H1 (cell line): ENCODE data around the gene PNPLA1. TPM values are rescaled to one million over a fixed set of nuclear protein-coding genes. Genes with fewer than 3 reads are reported as not detected.

Experiments used
- CTCF ChIA-PET: fragments of 300-600 bp; sonication (Branson Sonifier 250); formaldehyde crosslinking; loops from one replicate; lab custom pipeline; 2021; ENCODE audit not compliant: partially characterized antibody; lab: Charles Lee
- POLR2A ChIA-PET: fragments of 300-600 bp; sonication (Branson Sonifier 250); formaldehyde crosslinking; loops from one replicate; lab custom pipeline; 2021; ENCODE audit warnings: inconsistent platforms; ENCODE audit not compliant: partially characterized antibody; lab: Charles Lee
- DNase-seq, 2 experiments: peaks; one replicate each; pipeline versions ENCODE4 v3.0.0 to v3.0.0-alpha.2; 2010 to 2022; ENCODE audit warnings: low spot score in 2 of 2, low read depth in 1 of 2, mixed read lengths in 1 of 2
- FAIRE-seq: peaks from 2 replicates; lab custom pipeline; 2011; peaks lifted over from hg19 to GRCh38; lab: Jason Lieb, UNC
- H2AFZ ChIP-seq: 2 replicates; pipeline ENCODE4 v1.8.1; 2012; ENCODE audit warnings: low read length, inconsistent platforms
- H2AK5ac ChIP-seq: 2 replicates; pipeline ENCODE4 v1.6.1; 2013; ENCODE audit warnings: low read depth, low read length
- H2BK120ac ChIP-seq: replicated peaks from 2 replicates; pipeline ENCODE3; 2013; ENCODE audit warnings: low read depth, low read length, inconsistent platforms
- H2BK12ac ChIP-seq: 2 replicates; pipeline ENCODE4 v1.6.1; 2013; ENCODE audit warnings: low read depth, low read length
- H2BK15ac ChIP-seq: 2 replicates; pipeline ENCODE4 v1.6.1; 2013; ENCODE audit warnings: low read length
- H2BK20ac ChIP-seq: 2 replicates; pipeline ENCODE4 v1.6.1; 2013; ENCODE audit warnings: low read length
- H2BK5ac ChIP-seq: 2 replicates; pipeline ENCODE4 v1.6.1; 2013; ENCODE audit warnings: low read depth, low read length
- H3K14ac ChIP-seq: 2 replicates; pipeline ENCODE4 v1.6.1; 2013; ENCODE audit warnings: inconsistent platforms; ENCODE audit not compliant: insufficient read length
- H3K18ac ChIP-seq: 2 replicates; pipeline ENCODE4 v1.6.1; 2013; ENCODE audit warnings: low read length; ENCODE audit errors: extremely low read depth
- H3K23ac ChIP-seq: 2 replicates; pipeline ENCODE4 v1.6.1; 2013; ENCODE audit warnings: inconsistent platforms; ENCODE audit not compliant: insufficient read length
- H3K23me2 ChIP-seq: 2 replicates; pipeline ENCODE4 v1.6.1; 2013; ENCODE audit warnings: low read depth, low read length
- H3K27ac ChIP-seq: 2 replicates; pipeline ENCODE4 v1.6.1; 2011; ENCODE audit warnings: low read depth, low read length, inconsistent platforms
- H3K27me3 ChIP-seq, 4 experiments: replicated peaks in 1 of 4; 1 replicate in 1 of 4; 2 replicates in 3 of 4; pipeline versions ENCODE4 v1.6.1 to v1.8.1; 2011 to 2013; ENCODE audit warnings: low read length in 3 of 4, mild to moderate bottlenecking in 3 of 4, inconsistent platforms in 2 of 4, mixed read lengths in 2 of 4, moderate library complexity in 1 of 4; ENCODE audit not compliant: control insufficient read depth in 3 of 4, insufficient read depth in 3 of 4; ENCODE audit errors: extremely low read depth in 1 of 4
- H3K36me3 ChIP-seq, 4 experiments: 2 replicates each; pipeline versions ENCODE4 v1.6.1 to v1.8.1; 2011 to 2013; ENCODE audit warnings: mild to moderate bottlenecking in 4 of 4, low read length in 3 of 4, moderate library complexity in 2 of 4, control low read depth in 1 of 4, inconsistent platforms in 1 of 4; ENCODE audit not compliant: insufficient read depth in 4 of 4, control insufficient read depth in 2 of 4
- H3K4ac ChIP-seq: replicated peaks from 2 replicates; pipeline ENCODE3; 2013; ENCODE audit warnings: low read length, low read depth, mixed read lengths, inconsistent platforms; ENCODE audit not compliant: insufficient read length
- H3K4me1 ChIP-seq, 4 experiments: replicated peaks in 1 of 4; 1 replicate in 1 of 4; 2 replicates in 3 of 4; pipeline versions ENCODE4 v1.6.1 to v1.8.1; 2011 to 2013; ENCODE audit warnings: low read length in 3 of 4, inconsistent platforms in 2 of 4, mixed read lengths in 1 of 4; ENCODE audit not compliant: insufficient read depth in 4 of 4, control insufficient read depth in 3 of 4
- H3K4me2 ChIP-seq, 2 experiments: 2 replicates each; pipeline versions ENCODE4 v1.6.1 to v1.8.1; 2011 to 2013; ENCODE audit warnings: low read depth in 2 of 2, low read length in 2 of 2, control low read depth in 1 of 2, inconsistent platforms in 1 of 2, mild to moderate bottlenecking in 1 of 2; ENCODE audit not compliant: insufficient read depth in 1 of 2
- H3K4me3 ChIP-seq, 4 experiments: fragments of 200-600, 300-600 bp in 1 of 4; sonication (generic), shearing (Covaris generic), sonication (Bioruptor Twin) in 1 of 4; 2 replicates each; pipeline versions ENCODE4 v1.5.1 to v1.8.1; 2011 to 2016; ENCODE audit warnings: low read length in 4 of 4, low read depth in 3 of 4, control low read depth in 2 of 4, inconsistent platforms in 2 of 4, mild to moderate bottlenecking in 2 of 4, mixed read lengths in 1 of 4, moderate library complexity in 1 of 4; ENCODE audit not compliant: insufficient read depth in 2 of 4; ENCODE audit errors: extremely low read depth in 1 of 4
- H3K56ac ChIP-seq: replicated peaks from 2 replicates; pipeline ENCODE3; 2013; ENCODE audit warnings: low read depth, mild to moderate bottlenecking, mixed read lengths, low read length, inconsistent platforms; ENCODE audit not compliant: insufficient read length
- H3K79me1 ChIP-seq: 2 replicates; pipeline ENCODE4 v1.6.1; 2013; ENCODE audit warnings: low read depth, low read length, control low read depth
- H3K79me2 ChIP-seq, 2 experiments: 2 replicates each; pipeline versions ENCODE4 v1.6.1 to v1.8.1; 2012 to 2013; ENCODE audit warnings: low read length in 2 of 2, mild to moderate bottlenecking in 2 of 2, inconsistent platforms in 1 of 2; ENCODE audit not compliant: insufficient read depth in 2 of 2, control insufficient read depth in 1 of 2
- H3K9ac ChIP-seq, 4 experiments: replicated peaks in 1 of 4; 1 replicate in 1 of 4; 2 replicates in 3 of 4; pipeline versions ENCODE4 v1.6.1 to v1.8.1; 2011 to 2013; ENCODE audit warnings: low read depth in 3 of 4, low read length in 3 of 4, control low read depth in 2 of 4, mild to moderate bottlenecking in 2 of 4, moderate library complexity in 2 of 4, inconsistent platforms in 1 of 4; ENCODE audit errors: extremely low read depth in 1 of 4
- H3K9me3 ChIP-seq, 2 experiments: 2 replicates each; pipeline versions ENCODE4 v1.6.1 to v1.8.1; 2012 to 2013; ENCODE audit warnings: mild to moderate bottlenecking in 2 of 2, moderate library complexity in 2 of 2, control low read depth in 1 of 2, inconsistent platforms in 1 of 2, low read depth in 1 of 2, low read length in 1 of 2, mixed read lengths in 1 of 2; ENCODE audit not compliant: insufficient read depth in 2 of 2
- H4K20me1 ChIP-seq, 2 experiments: replicated peaks in 1 of 2; 2 replicates each; pipeline versions ENCODE3 to v1.8.1; 2011 to 2013; ENCODE audit warnings: inconsistent platforms in 2 of 2, low read length in 2 of 2, mild to moderate bottlenecking in 1 of 2; ENCODE audit not compliant: insufficient read depth in 2 of 2, control insufficient read depth in 1 of 2
- H4K5ac ChIP-seq: 2 replicates; pipeline ENCODE4 v1.6.1; 2013; ENCODE audit warnings: low read length, low read depth, mixed read lengths, inconsistent platforms; ENCODE audit not compliant: insufficient read length
- H4K8ac ChIP-seq: 2 replicates; pipeline ENCODE4 v1.8.0; 2013; ENCODE audit warnings: mild to moderate bottlenecking, moderate library complexity, low read length, inconsistent platforms; ENCODE audit not compliant: insufficient read depth; ENCODE audit errors: extremely low read depth
- H4K91ac ChIP-seq: replicated peaks from 2 replicates; pipeline ENCODE3; 2013; ENCODE audit warnings: low read length, mixed read lengths, inconsistent platforms; ENCODE audit not compliant: insufficient read length
- ATF2 ChIP-seq: IDR thresholded peaks from 2 replicates; pipeline ENCODE4 v1.6.1; 2012; ENCODE audit warnings: low read length, inconsistent platforms
- CEBPB ChIP-seq: IDR thresholded peaks from 2 replicates; pipeline ENCODE4 v1.6.1; 2012; ENCODE audit warnings: low read depth, low read length
- CHD2 ChIP-seq: IDR thresholded peaks from 2 replicates; pipeline ENCODE4 v1.6.1; 2012; ENCODE audit warnings: low read length, improper control_type of control experiment
- CTBP2 ChIP-seq: IDR thresholded peaks from 2 replicates; pipeline ENCODE4 v1.7.0; 2011; ENCODE audit warnings: borderline replicate concordance, mild to moderate bottlenecking, moderate library complexity, mixed read lengths, low read length; ENCODE audit not compliant: insufficient read depth, insufficient read length
- EGR1 ChIP-seq: IDR thresholded peaks from 2 replicates; pipeline ENCODE4 v1.6.1; 2011; ENCODE audit warnings: low read depth, low read length, borderline replicate concordance
- EP300 ChIP-seq, 2 experiments: IDR thresholded peaks; 1 replicate in 1 of 2; 2 replicates in 1 of 2; pipeline ENCODE4 v1.6.1; 2011 to 2012; ENCODE audit warnings: low read depth in 2 of 2, low read length in 2 of 2, mild to moderate bottlenecking in 2 of 2, borderline replicate concordance in 1 of 2, inconsistent platforms in 1 of 2, moderate library complexity in 1 of 2
- JUN ChIP-seq: IDR thresholded peaks from 2 replicates; pipeline ENCODE4 v1.6.1; 2011; ENCODE audit warnings: low read depth, mild to moderate bottlenecking, improper control_type of control experiment, low read length
- POLR2AphosphoS5 ChIP-seq: IDR thresholded peaks from 2 replicates; pipeline ENCODE4 v1.6.1; 2011; ENCODE audit warnings: low read depth, low read length
- POU5F1 ChIP-seq: IDR thresholded peaks from 2 replicates; pipeline ENCODE4 v1.6.1; 2011; ENCODE audit warnings: low read depth, mild to moderate bottlenecking, low read length, moderate library complexity
- SIX5 ChIP-seq: IDR thresholded peaks from 2 replicates; pipeline ENCODE4 v1.6.1; 2011; ENCODE audit warnings: mild to moderate bottlenecking, low read depth, low read length
- TAF1 ChIP-seq: IDR thresholded peaks from 2 replicates; pipeline ENCODE4 v1.6.1; 2011; ENCODE audit warnings: mild to moderate bottlenecking, low read depth, low read length
- TCF12 ChIP-seq: IDR thresholded peaks from 2 replicates; pipeline ENCODE4 v1.6.1; 2011; ENCODE audit warnings: low read depth, mild to moderate bottlenecking, low read length
- USF2 ChIP-seq: IDR thresholded peaks from 2 replicates; pipeline ENCODE4 v1.6.1; 2011; ENCODE audit warnings: low read length, improper control_type of control experiment
- WGBS, 2 experiments: shearing (Covaris generic) in 1 of 2; methylation state at CpG; one replicate each; pipeline versions ENCODE4 v1.1.6 to v1.1.7; 2013 to 2015; ENCODE audit warnings: low lambda C conversion rate in 2 of 2, mixed read lengths in 2 of 2, inconsistent platforms in 1 of 2, low coverage in 1 of 2, missing lambda C conversion rate in 1 of 2; ENCODE audit not compliant: insufficient replicate concordance in 2 of 2, insufficient coverage in 1 of 2, insufficient read length in 1 of 2; ENCODE audit errors: extremely low coverage in 1 of 2, missing lambda C conversion rate in 1 of 2; 5-methylcytosine and 5-hydroxymethylcytosine counted together
- polyA plus RNA-seq, 7 experiments: library from polyadenylated mRNA; depleted of rRNA in 3 of 7; stranded (reverse) in 5 of 7; unstranded in 2 of 7; fragments of >200 nt in 5 of 7; fragments of 200-250 nt in 2 of 7; gene quantifications; 1 replicate in 5 of 7; 2 replicates in 1 of 7; 4 replicates in 1 of 7; pipeline versions ENCODE4 v1.2.1 to v1.2.3, GENCODE V29; 2011 to 2013; ENCODE audit warnings: missing spikeins in 2 of 7, mixed read lengths in 2 of 7
- total RNA-seq: library from RNA; stranded (reverse); fragmentation: NEBNext Ultra II Directional; extraction: Animal tissue kit (Norgen Biotek cat#: 25700); gene quantifications from 2 replicates; pipeline ENCODE4 v1.2.1, GENCODE V29; 2021

The PNPLA1 gene
- total and polyA plus RNA-seq, 2 of the 8 experiments (the other 6 are each of a cell fraction or from before 2014, with no cell fraction given): not detected

DNA sequence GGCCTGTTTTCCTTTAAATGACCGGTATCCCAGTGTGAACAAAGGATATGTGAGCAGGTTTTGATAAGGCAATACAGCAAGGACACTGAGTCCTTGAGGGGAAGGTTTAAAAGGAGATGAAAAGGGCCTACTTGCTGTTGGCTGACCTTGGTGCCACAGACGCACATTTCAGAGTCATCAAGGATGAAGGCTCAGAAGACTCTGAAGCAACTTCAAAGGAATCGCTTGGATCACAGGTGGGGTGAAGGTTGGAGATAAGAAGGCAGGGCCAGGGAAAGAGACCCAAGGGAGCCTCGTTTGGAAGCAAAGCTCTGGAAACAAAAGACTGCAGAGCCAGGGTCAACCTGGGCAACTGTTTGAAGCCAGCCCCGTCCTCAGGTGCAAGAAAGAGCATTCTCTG lies 30.1 kb upstream of the PNPLA1 start:
- H2BK20ac ChIP-seq: no peak overlapping the region
- no peaks in the 10 kb centered on the region for H3K79me2 ChIP-seq
- no peak overlapping the region for H3K14ac ChIP-seq
- H3K56ac ChIP-seq: no peak overlapping the region
- H3K27ac ChIP-seq: no peak overlapping the region
- no peak overlapping the region for H3K4me2 ChIP-seq
- no peaks in the 10 kb centered on the region for H3K79me1 ChIP-seq
- ChIA-PET CTCF (no interaction called here), POLR2A (no interaction called here)
- no peak overlapping the region for H2AK5ac ChIP-seq
- H4K91ac ChIP-seq: no peak overlapping the region
- 80% methylated on average over 5 of the region's 5 CpGs; no CpG with 5 or more reads in 1 of the 2 experiments for WGBS, 2 experiments
- no peak overlapping the region for H3K4ac ChIP-seq
- H2AFZ ChIP-seq: no peak overlapping the region
- no peak overlapping the region for H3K23ac ChIP-seq
- H3K4me1 ChIP-seq: peaks cover 0 to 8% (median 5%) of the 10 kb centered on the region in 4 experiments; a peak in 5 of 7 replicates
- H3K23me2 ChIP-seq: peaks cover 2% of the 10 kb centered on the region
- no peak overlapping the region for H2BK5ac ChIP-seq
- no peaks in the 10 kb centered on the region for H3K9me3 ChIP-seq
- H3K27me3 ChIP-seq: no peaks in the 10 kb centered on the region; a peak in 1 of 7 replicates
- no peak overlapping the region for H2BK12ac ChIP-seq
- no peak overlapping the region for H2BK120ac ChIP-seq
- H3K9ac ChIP-seq: no peak overlapping the region
- H4K5ac ChIP-seq: no peak overlapping the region
- no peak overlapping the region for H3K4me3 ChIP-seq
- no peaks in the 10 kb centered on the region for H3K36me3 ChIP-seq
- H3K18ac ChIP-seq: no peak overlapping the region
- H4K20me1 ChIP-seq: no peaks in the 10 kb centered on the region
- FAIRE-seq (no peak), DNase-seq (no peak)
- H4K8ac ChIP-seq: no peak overlapping the region
- no peak overlapping the region for H2BK15ac ChIP-seq
- no peak for TF ChIP-seq EGR1
- no peak for TF ChIP-seq CTBP2
- TF ChIP-seq POLR2AphosphoS5: no peak
- TF ChIP-seq USF2: no peak
- no peak for TF ChIP-seq CHD2
- TF ChIP-seq EP300 (IDR thresholded peaks at IDR 0.05; ENCODE audit: borderline replicate concordance in 1 of 2, low read depth in 2 of 2, low read length in 2 of 2): no peak
- no peak for TF ChIP-seq POU5F1
- no peak for TF ChIP-seq ATF2
- no peak for TF ChIP-seq TAF1
- no peak for TF ChIP-seq TCF12
- TF ChIP-seq JUN: no peak
- TF ChIP-seq SIX5: no peak
- no peak for TF ChIP-seq CEBPB
